K562 (cell line): ENCODE data around the gene HADHB. TPM values are rescaled to one million over a fixed set of nuclear protein-coding genes. Genes with fewer than 3 reads are reported as not detected.

ENCODE experiments used
- BRD9 ChIP-seq: fragments of 450-650 bp; IDR thresholded peaks from 2 replicates; pipeline ENCODE4 v1.6.1; 2018; ENCODE audit warnings: low read depth; ENCODE audit not compliant: partially characterized antibody
- CHD7 ChIP-seq: fragments of 200-600 bp; sonication (generic); IDR thresholded peaks from one replicate; pipeline ENCODE4 v1.6.1; 2012; ENCODE audit warnings: mild to moderate bottlenecking, low read depth, low read length, inconsistent platforms
- GABPB2 ChIP-seq: fragments of 250-450 bp; sonication (Bioruptor Pico); conservative IDR thresholded peaks from 2 replicates; pipeline ENCODE4 v1.5.1; 2021; ENCODE audit warnings: mild to moderate bottlenecking
- GTF2E2 ChIP-seq: fragments of 200-800 bp; sonication (Bioruptor generic); IDR thresholded peaks from 2 replicates; pipeline ENCODE4 v1.6.1; 2016; ENCODE audit warnings: missing genetic modification characterization, missing compliant biosample characterization
- TGIF2 ChIP-seq: sonication (generic); formaldehyde crosslinking; IDR thresholded peaks from 2 replicates; pipeline ENCODE4 v1.8.1; 2022; ENCODE audit warnings: mild to moderate bottlenecking, missing genetic modification reagents, moderate library complexity
- TOE1 ChIP-seq, 2 experiments: fragments of 450-650 bp in 1 of 2; sonication (generic) in 1 of 2; formaldehyde crosslinking in 1 of 2; IDR thresholded peaks; 2 replicates each; pipeline versions ENCODE4 v1.7.1 to v1.8.0; 2016 to 2022; ENCODE audit warnings: borderline replicate concordance in 2 of 2, mild to moderate bottlenecking in 2 of 2, antibody characterized with exemption in 1 of 2, inconsistent platforms in 1 of 2, low read depth in 1 of 2, missing genetic modification reagents in 1 of 2, moderate library complexity in 1 of 2
- polyA plus RNA-seq, 8 experiments: library from polyadenylated mRNA; depleted of rRNA in 4 of 8; stranded (reverse) in 5 of 8; unstranded in 3 of 8; fragments of >200 nt; fragmentation: Nextera tagmentation in 2 of 8; fragmentation: Illumina TruSeq in 1 of 8; extraction: Ambion mirVana in 2 of 8; extraction: Trizol in 1 of 8; gene quantifications; 2 replicates each; pipeline versions ENCODE4 v1.2.1 to v1.2.3, GENCODE V29; 2011 to 2014; ENCODE audit warnings: inconsistent platforms in 1 of 8, missing spikeins in 1 of 8
- total RNA-seq, 7 experiments: library from RNA; depleted of rRNA in 6 of 7; stranded (reverse); fragments of >200 nt in 6 of 7; fragmentation: Illumina TruSeq in 2 of 7; extraction: Trizol in 2 of 7; gene quantifications; 2 replicates each; pipeline versions ENCODE4 v1.2.1 to v1.2.3, GENCODE V29; 2011 to 2021; ENCODE audit warnings: low replicate concordance in 1 of 7
- TF ChIP-seq, protein P1 (sequence below): fragments of 250-450 bp; sonication (Bioruptor Pico); IDR thresholded peaks from 2 replicates; pipeline ENCODE4 v1.5.0; 2021; ENCODE audit warnings: mild to moderate bottlenecking, borderline replicate concordance
- TF ChIP-seq, protein P2 (sequence below): fragments of 450-650 bp; IDR thresholded peaks from 2 replicates; pipeline ENCODE4 v1.7.0; 2016; ENCODE audit warnings: borderline replicate concordance
- TF ChIP-seq, protein P3 (sequence below): fragments of 250-450 bp; sonication (Bioruptor Pico); IDR thresholded peaks from 2 replicates; pipeline ENCODE4 v1.5.0; 2022; ENCODE audit warnings: mild to moderate bottlenecking

The HADHB gene
- total and polyA plus RNA-seq, 9 of the 15 experiments (the other 6 are each of a cell fraction or from before 2014, with no cell fraction given) = 67.3 to 199 (median 100) TPM

- TF ChIP-seq CHD7 (no peak), BRD9 (no peak), GTF2E2 (tag) (no peak), GABPB2 (CRISPR knock-in tag) (no peak; the same call in 1 of the 2 replicates), TOE1 (IDR thresholded peaks at IDR 0.05; ENCODE audit: borderline replicate concordance) (no peak), TOE1 (CRISPR knock-in tag; IDR thresholded peaks at IDR 0.05; ENCODE audit: borderline replicate concordance, low read depth) (no peak), TGIF2 (no peak)
- TF ChIP-seq, protein P1, sequence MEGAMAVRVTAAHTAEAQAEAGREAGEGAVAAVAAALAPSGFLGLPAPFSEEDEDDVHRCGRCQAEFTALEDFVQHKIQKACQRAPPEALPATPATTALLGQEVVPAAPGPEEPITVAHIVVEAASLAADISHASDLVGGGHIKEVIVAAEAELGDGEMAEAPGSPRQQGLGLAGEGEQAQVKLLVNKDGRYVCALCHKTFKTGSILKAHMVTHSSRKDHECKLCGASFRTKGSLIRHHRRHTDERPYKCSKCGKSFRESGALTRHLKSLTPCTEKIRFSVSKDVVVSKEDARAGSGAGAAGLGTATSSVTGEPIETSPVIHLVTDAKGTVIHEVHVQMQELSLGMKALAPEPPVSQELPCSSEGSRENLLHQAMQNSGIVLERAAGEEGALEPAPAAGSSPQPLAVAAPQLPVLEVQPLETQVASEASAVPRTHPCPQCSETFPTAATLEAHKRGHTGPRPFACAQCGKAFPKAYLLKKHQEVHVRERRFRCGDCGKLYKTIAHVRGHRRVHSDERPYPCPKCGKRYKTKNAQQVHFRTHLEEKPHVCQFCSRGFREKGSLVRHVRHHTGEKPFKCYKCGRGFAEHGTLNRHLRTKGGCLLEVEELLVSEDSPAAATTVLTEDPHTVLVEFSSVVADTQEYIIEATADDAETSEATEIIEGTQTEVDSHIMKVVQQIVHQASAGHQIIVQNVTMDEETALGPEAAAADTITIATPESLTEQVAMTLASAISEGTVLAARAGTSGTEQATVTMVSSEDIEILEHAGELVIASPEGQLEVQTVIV (CRISPR knock-in tag) = no peak
- TF ChIP-seq, protein P2, sequence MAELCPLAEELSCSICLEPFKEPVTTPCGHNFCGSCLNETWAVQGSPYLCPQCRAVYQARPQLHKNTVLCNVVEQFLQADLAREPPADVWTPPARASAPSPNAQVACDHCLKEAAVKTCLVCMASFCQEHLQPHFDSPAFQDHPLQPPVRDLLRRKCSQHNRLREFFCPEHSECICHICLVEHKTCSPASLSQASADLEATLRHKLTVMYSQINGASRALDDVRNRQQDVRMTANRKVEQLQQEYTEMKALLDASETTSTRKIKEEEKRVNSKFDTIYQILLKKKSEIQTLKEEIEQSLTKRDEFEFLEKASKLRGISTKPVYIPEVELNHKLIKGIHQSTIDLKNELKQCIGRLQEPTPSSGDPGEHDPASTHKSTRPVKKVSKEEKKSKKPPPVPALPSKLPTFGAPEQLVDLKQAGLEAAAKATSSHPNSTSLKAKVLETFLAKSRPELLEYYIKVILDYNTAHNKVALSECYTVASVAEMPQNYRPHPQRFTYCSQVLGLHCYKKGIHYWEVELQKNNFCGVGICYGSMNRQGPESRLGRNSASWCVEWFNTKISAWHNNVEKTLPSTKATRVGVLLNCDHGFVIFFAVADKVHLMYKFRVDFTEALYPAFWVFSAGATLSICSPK = no peak
- TF ChIP-seq, protein P3, sequence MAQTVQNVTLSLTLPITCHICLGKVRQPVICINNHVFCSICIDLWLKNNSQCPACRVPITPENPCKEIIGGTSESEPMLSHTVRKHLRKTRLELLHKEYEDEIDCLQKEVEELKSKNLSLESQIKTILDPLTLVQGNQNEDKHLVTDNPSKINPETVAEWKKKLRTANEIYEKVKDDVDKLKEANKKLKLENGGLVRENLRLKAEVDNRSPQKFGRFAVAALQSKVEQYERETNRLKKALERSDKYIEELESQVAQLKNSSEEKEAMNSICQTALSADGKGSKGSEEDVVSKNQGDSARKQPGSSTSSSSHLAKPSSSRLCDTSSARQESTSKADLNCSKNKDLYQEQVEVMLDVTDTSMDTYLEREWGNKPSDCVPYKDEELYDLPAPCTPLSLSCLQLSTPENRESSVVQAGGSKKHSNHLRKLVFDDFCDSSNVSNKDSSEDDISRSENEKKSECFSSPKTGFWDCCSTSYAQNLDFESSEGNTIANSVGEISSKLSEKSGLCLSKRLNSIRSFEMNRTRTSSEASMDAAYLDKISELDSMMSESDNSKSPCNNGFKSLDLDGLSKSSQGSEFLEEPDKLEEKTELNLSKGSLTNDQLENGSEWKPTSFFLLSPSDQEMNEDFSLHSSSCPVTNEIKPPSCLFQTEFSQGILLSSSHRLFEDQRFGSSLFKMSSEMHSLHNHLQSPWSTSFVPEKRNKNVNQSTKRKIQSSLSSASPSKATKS (CRISPR knock-in tag) = no peak
These were observed 72.1 kb downstream of the HADHB start (continued) for GRCh38 chr2:26316845-26317244.
